ENCODE results near the gene RXRA. TPM values are rescaled to one million over a fixed set of nuclear protein-coding genes. Genes with fewer than 3 reads are reported as not detected.

RXRA gene
- total and polyA plus RNA-seq, 2 of the 13 experiments (the other 11 are each of a cell fraction or from before 2014, with no cell fraction given) = 18.9 to 29.2 TPM

GRCh38 chr9:134449180-134449916, 123.1 kb downstream of the RXRA start:
- Histone ChIP-seq H3K4me1 (ENCODE audit: insufficient read depth, low read length) (no peaks in the 10 kb centered on the region), H4K20me1 (ENCODE audit: insufficient read depth, low read length) (no peaks in the 10 kb centered on the region), H3K9me3 (ENCODE audit: low read length) (peaks cover 16% of the 10 kb centered on the region), H3K27ac (ENCODE audit: extremely low read length, insufficient read depth, low read length) (no peak overlapping the region), H3K36me3 (replicated peaks in 1 of 2; ENCODE audit: control insufficient read depth in 1 of 2, insufficient read depth in 2 of 2, low read length in 2 of 2) (no peaks in the 10 kb centered on the region), H2AFZ (ENCODE audit: low read length) (no peak overlapping the region), H3K4me3 (replicated peaks in 1 of 3; ENCODE audit: insufficient read depth in 1 of 3, low read depth in 2 of 3, low read length in 3 of 3) (no peak overlapping the region), H3K4me2 (ENCODE audit: low read depth, low read length) (no peak overlapping the region), H3K79me2 (ENCODE audit: insufficient read depth, low read length) (no peaks in the 10 kb centered on the region), H3K27me3 (ENCODE audit: control insufficient read depth in 1 of 2, insufficient read depth in 2 of 2, low read length in 2 of 2) (peaks cover 0 to 2% of the 10 kb centered on the region in 2 experiments; a peak in 1 of 5 replicates), H3K9ac (ENCODE audit: insufficient read depth, low read depth, low read length) (no peak overlapping the region)
- no TSS peak for BruUV-seq (replicated peaks)
- FAIRE-seq (peak; percentile 85), DNase-seq (ENCODE audit: low spot score) (peak; percentile 77), ATAC-seq (peak; percentile 87)
- intact Hi-C loops (cut with micrococcal nuclease; ENCODE audit: unreplicated experiment) (loop anchor here (5.0 to 10.0 kb wide), 2 partner anchors 288 to 1455 kb away; no protein-coding TSS in a partner anchor), in situ Hi-C loops (cut with HindIII; ENCODE audit: extremely low pct_ligation_motif_present, low pct_unique_long_range_greater_than_20kb) (no loop called here)
- ChIA-PET POLR2A (interaction anchor here (1.2 kb wide), 1 partner anchor 14 kb away, joined by 3 read pairs; no protein-coding TSS in a partner anchor), CTCF (ENCODE audit: low intra/inter-chr PET ratio, low total read pairs) (interaction anchor here (2.2 kb wide), 1 partner anchor 290 kb away, joined by 7 read pairs; no protein-coding TSS in a partner anchor)
- 15% methylated on average over 4 of the region's 10 CpGs for WGBS (ENCODE audit: low lambda C conversion rate)
- no peak for TF ChIP-seq ZFP36 (IDR thresholded peaks at IDR 0.05; ENCODE audit: borderline replicate concordance, low read depth, low read length, partially characterized antibody)
- no peak for TF ChIP-seq GATA4 (IDR thresholded peaks at IDR 0.05; ENCODE audit: borderline replicate concordance, low read depth)
- no peak for TF ChIP-seq TRIM22 (IDR thresholded peaks at IDR 0.05)
- no peak for TF ChIP-seq MAFK (conservative IDR thresholded peaks at IDR 0.05 in 1 of 2, IDR thresholded peaks at IDR 0.05 in 1 of 2; ENCODE audit: low read length in 2 of 2)
- TF ChIP-seq MAFF (IDR thresholded peaks at IDR 0.05; ENCODE audit: low read depth, low read length) = no peak
- TF ChIP-seq, protein P1, sequence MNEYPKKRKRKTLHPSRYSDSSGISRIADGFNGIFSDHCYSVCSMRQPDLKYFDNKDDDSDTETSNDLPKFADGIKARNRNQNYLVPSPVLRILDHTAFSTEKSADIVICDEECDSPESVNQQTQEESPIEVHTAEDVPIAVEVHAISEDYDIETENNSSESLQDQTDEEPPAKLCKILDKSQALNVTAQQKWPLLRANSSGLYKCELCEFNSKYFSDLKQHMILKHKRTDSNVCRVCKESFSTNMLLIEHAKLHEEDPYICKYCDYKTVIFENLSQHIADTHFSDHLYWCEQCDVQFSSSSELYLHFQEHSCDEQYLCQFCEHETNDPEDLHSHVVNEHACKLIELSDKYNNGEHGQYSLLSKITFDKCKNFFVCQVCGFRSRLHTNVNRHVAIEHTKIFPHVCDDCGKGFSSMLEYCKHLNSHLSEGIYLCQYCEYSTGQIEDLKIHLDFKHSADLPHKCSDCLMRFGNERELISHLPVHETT (CRISPR knock-in tag; conservative IDR thresholded peaks at IDR 0.05) = no peak
- TF ChIP-seq STAG1 (CRISPR knock-in tag; IDR thresholded peaks at IDR 0.05) = peak; percentile 92
- peak; percentile 79 for TF ChIP-seq RFX3 (CRISPR knock-in tag; IDR thresholded peaks at IDR 0.05)
- no peak for TF ChIP-seq ZNF839 (CRISPR knock-in tag; IDR thresholded peaks at IDR 0.05; ENCODE audit: borderline replicate concordance)
- peak; percentile 72 for TF ChIP-seq RFX1 (IDR thresholded peaks at IDR 0.05)
- no peak for TF ChIP-seq TGIF2 (CRISPR knock-in tag; IDR thresholded peaks at IDR 0.05)
- TF ChIP-seq PHF21A (CRISPR knock-in tag; IDR thresholded peaks at IDR 0.05) = no peak
- TF ChIP-seq ZNF263 (CRISPR knock-in tag; IDR thresholded peaks at IDR 0.05) = no peak
- no peak for TF ChIP-seq ZSCAN29 (CRISPR knock-in tag; conservative IDR thresholded peaks at IDR 0.05)
